K562 (cell line): Measurements from ENCODE around the gene COL9A2. TPM values are rescaled to one million over a fixed set of nuclear protein-coding genes. Genes with fewer than 3 reads are reported as not detected.
A peak's percentile ranks its signal among the peaks of the same experiment; 100 is the strongest.

Source experiments
- BACH1 ChIP-seq: fragments of 200-800 bp; sonication (Bioruptor generic); IDR thresholded peaks from 2 replicates; pipeline ENCODE4 v1.6.1; 2016; ENCODE audit warnings: missing genetic modification characterization, missing compliant biosample characterization
- CBX3 ChIP-seq, 2 experiments: IDR thresholded peaks; 1 replicate in 1 of 2; 2 replicates in 1 of 2; pipeline ENCODE4 v1.6.1; 2012; ENCODE audit warnings: inconsistent platforms in 2 of 2, low read length in 2 of 2, borderline replicate concordance in 1 of 2, control low read depth in 1 of 2
- CBX8 ChIP-seq: fragments of 200-600 bp; sonication (generic); IDR thresholded peaks from 2 replicates; pipeline ENCODE4 v1.6.1; 2012; ENCODE audit warnings: borderline replicate concordance, mixed run types, low read depth, mild to moderate bottlenecking, moderate library complexity, mixed read lengths, low read length, control low read depth, inconsistent platforms; ENCODE audit not compliant: poor library complexity, severe bottlenecking; ENCODE audit errors: extremely low read depth
- E2F4 ChIP-seq: sonication (generic); formaldehyde crosslinking; IDR thresholded peaks from 2 replicates; pipeline ENCODE4 v1.8.0; 2022; ENCODE audit warnings: mild to moderate bottlenecking, low read depth, missing genetic modification reagents
- EP300 ChIP-seq: IDR thresholded peaks from 2 replicates; pipeline ENCODE4 v1.6.1; 2012; ENCODE audit warnings: low read length, improper control_type of control experiment
- EWSR1 ChIP-seq: fragments of 450-650 bp; IDR thresholded peaks from 2 replicates; pipeline ENCODE4 v1.6.1; 2018; ENCODE audit warnings: borderline replicate concordance, mild to moderate bottlenecking, low read depth, moderate library complexity; ENCODE audit not compliant: partially characterized antibody
- FOXP1 ChIP-seq: sonication (generic); formaldehyde crosslinking; IDR thresholded peaks from 2 replicates; pipeline ENCODE4 v1.8.0; 2022; ENCODE audit warnings: mild to moderate bottlenecking, missing genetic modification reagents
- HMGN3 ChIP-seq: IDR thresholded peaks from 2 replicates; pipeline ENCODE4 v1.6.1; 2011; ENCODE audit warnings: borderline replicate concordance, low read depth, mild to moderate bottlenecking, mixed read lengths, low read length; ENCODE audit not compliant: insufficient read length; ENCODE audit errors: extremely low read depth
- HSF4 ChIP-seq: fragments of 250-450 bp; sonication (Bioruptor Pico); IDR thresholded peaks from 2 replicates; pipeline ENCODE4 v2.1.2; 2022; ENCODE audit warnings: mild to moderate bottlenecking, moderate library complexity, borderline replicate concordance
- MLLT1 ChIP-seq, 2 experiments: fragments of 450-650 bp; IDR thresholded peaks; 2 replicates each; pipeline ENCODE4 v1.6.1; 2016
- NFE2 ChIP-seq: IDR thresholded peaks from 2 replicates; pipeline ENCODE4 v1.6.1; 2014; ENCODE audit warnings: antibody characterized with exemption, low read depth
- NR2C1 ChIP-seq, 2 experiments: fragments of 450-650 bp; IDR thresholded peaks; 2 replicates each; pipeline ENCODE4 v1.6.1; 2017; ENCODE audit warnings: mild to moderate bottlenecking in 2 of 2, antibody characterized with exemption in 1 of 2, inconsistent platforms in 1 of 2, missing compliant biosample characterization in 1 of 2, missing genetic modification characterization in 1 of 2
- PHF21A ChIP-seq: fragments of 450-650 bp; IDR thresholded peaks from 2 replicates; pipeline ENCODE4 v1.6.1; 2017; ENCODE audit warnings: low read depth, borderline replicate concordance
- PRMT5 ChIP-seq: sonication (generic); formaldehyde crosslinking; IDR thresholded peaks from 2 replicates; pipeline ENCODE4 v1.5.0; 2020; ENCODE audit warnings: missing genetic modification reagents
- RBM14 ChIP-seq: fragments of 200-400 bp; formaldehyde crosslinking; IDR thresholded peaks from 2 replicates; pipeline ENCODE4 v1.6.1; 2018; ENCODE audit warnings: low read depth, mild to moderate bottlenecking, low read length, moderate library complexity, borderline replicate concordance; ENCODE audit not compliant: insufficient read depth
- SMAD4 ChIP-seq: fragments of 250-450 bp; sonication (Bioruptor Pico); conservative IDR thresholded peaks from 2 replicates; pipeline ENCODE4 v1.8.0; 2021; ENCODE audit warnings: inconsistent platforms, mild to moderate bottlenecking, moderate library complexity
- TAF7 ChIP-seq: fragments of 450-650 bp; IDR thresholded peaks from 2 replicates; pipeline ENCODE4 v1.6.1; 2016; ENCODE audit warnings: missing genetic modification characterization, missing compliant biosample characterization
- TBL1XR1 ChIP-seq, 2 experiments: IDR thresholded peaks; 2 replicates each; pipeline ENCODE4 v1.6.1; 2012; ENCODE audit warnings: improper control_type of control experiment in 2 of 2, low read length in 2 of 2, mild to moderate bottlenecking in 1 of 2
- polyA plus RNA-seq, 8 experiments: library from polyadenylated mRNA; depleted of rRNA in 4 of 8; stranded (reverse) in 5 of 8; unstranded in 3 of 8; fragments of >200 nt; fragmentation: Nextera tagmentation in 2 of 8; fragmentation: Illumina TruSeq in 1 of 8; extraction: Ambion mirVana in 2 of 8; extraction: Trizol in 1 of 8; gene quantifications; 2 replicates each; pipeline versions ENCODE4 v1.2.1 to v1.2.3, GENCODE V29; 2011 to 2014; ENCODE audit warnings: inconsistent platforms in 1 of 8, missing spikeins in 1 of 8
- total RNA-seq, 7 experiments: library from RNA; depleted of rRNA in 6 of 7; stranded (reverse); fragments of >200 nt in 6 of 7; fragmentation: Illumina TruSeq in 2 of 7; extraction: Trizol in 2 of 7; gene quantifications; 2 replicates each; pipeline versions ENCODE4 v1.2.1 to v1.2.3, GENCODE V29; 2011 to 2021; ENCODE audit warnings: low replicate concordance in 1 of 7
- TF ChIP-seq, protein P1 (sequence below): sonication (generic); formaldehyde crosslinking; IDR thresholded peaks from 2 replicates; pipeline ENCODE4 v1.8.0; 2022; ENCODE audit warnings: missing genetic modification reagents, mild to moderate bottlenecking, moderate library complexity, borderline replicate concordance
- TF ChIP-seq, protein P2 (sequence below): fragments of 250-450 bp; sonication (Bioruptor Pico); IDR thresholded peaks from 2 replicates; pipeline ENCODE4 v1.4.0; 2020; ENCODE audit warnings: borderline replicate concordance

COL9A2 gene
- total and polyA plus RNA-seq, 9 of the 15 experiments (the other 6 are each of a cell fraction or from before 2014, with no cell fraction given): 0.03 to 2.2 (median 0.31) TPM

GRCh38 chr1:40257688-40258444 is 59.2 kb downstream of the COL9A2 start, which contains the start of gene ZMPSTE24 (continued):
- TF ChIP-seq CBX3 (IDR thresholded peaks at IDR 0.05; ENCODE audit: borderline replicate concordance in 1 of 2, low read length in 2 of 2) (peak in 1 of 2 experiments; percentile 94; a peak in 2 of 3 replicates), TBL1XR1 (IDR thresholded peaks at IDR 0.05; ENCODE audit: low read length in 2 of 2) (peak; percentile 71 to 74; a peak in 3 of 4 replicates), NR2C1 (IDR thresholded peaks at IDR 0.05) (peak; percentile 80), NR2C1 (tag; IDR thresholded peaks at IDR 0.05) (peak; percentile 82), PHF21A (peak; percentile 77; the same call in 1 of the 2 replicates), NFE2 (peak; percentile 30), EWSR1 (no peak), SMAD4 (CRISPR knock-in tag) (peak; percentile 80), RBM14 (no peak), CBX8 (no peak), PRMT5 (no peak), MLLT1 (IDR thresholded peaks at IDR 0.05) (peak in 1 of 2 experiments; percentile 87; a peak in 2 of 4 replicates), E2F4 (CRISPR knock-in tag) (peak; percentile 28; the same call in 1 of the 2 replicates), HSF4 (CRISPR knock-in tag) (no peak), EP300 (peak; percentile 75), FOXP1 (CRISPR knock-in tag) (peak; percentile 97), BACH1 (tag) (no peak), TAF7 (tag) (peak; percentile 89), HMGN3 (peak; percentile 91)
- TF ChIP-seq, protein P1, sequence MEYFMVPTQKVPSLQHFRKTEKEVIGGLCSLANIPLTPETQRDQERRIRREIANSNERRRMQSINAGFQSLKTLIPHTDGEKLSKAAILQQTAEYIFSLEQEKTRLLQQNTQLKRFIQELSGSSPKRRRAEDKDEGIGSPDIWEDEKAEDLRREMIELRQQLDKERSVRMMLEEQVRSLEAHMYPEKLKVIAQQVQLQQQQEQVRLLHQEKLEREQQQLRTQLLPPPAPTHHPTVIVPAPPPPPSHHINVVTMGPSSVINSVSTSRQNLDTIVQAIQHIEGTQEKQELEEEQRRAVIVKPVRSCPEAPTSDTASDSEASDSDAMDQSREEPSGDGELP (CRISPR knock-in tag): peak; percentile 91
- TF ChIP-seq, protein P2, sequence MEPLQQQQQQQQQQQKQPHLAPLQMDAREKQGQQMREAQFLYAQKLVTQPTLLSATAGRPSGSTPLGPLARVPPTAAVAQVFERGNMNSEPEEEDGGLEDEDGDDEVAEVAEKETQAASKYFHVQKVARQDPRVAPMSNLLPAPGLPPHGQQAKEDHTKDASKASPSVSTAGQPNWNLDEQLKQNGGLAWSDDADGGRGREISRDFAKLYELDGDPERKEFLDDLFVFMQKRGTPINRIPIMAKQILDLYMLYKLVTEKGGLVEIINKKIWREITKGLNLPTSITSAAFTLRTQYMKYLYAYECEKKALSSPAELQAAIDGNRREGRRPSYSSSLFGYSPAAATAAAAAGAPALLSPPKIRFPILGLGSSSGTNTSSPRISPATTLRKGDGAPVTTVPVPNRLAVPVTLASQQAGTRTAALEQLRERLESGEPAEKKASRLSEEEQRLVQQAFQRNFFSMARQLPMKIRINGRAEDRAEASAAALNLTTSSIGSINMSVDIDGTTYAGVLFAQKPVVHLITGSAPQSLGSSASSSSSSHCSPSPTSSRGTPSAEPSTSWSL (CRISPR knock-in tag): no peak
